Lower leg skin (tissue), 4 donors: ENCODE results near the gene ZNF507. TPM values are rescaled to one million over a fixed set of nuclear protein-coding genes. Genes with fewer than 3 reads are reported as not detected.

Experiments used
- DNase-seq, 2 donors: peaks; one replicate each; pipeline ENCODE4 v3.0.0-alpha.2; 2019; ENCODE audit warnings: low spot score in 2 of 2
- H3K4me3 ChIP-seq: fragments of 200-600 bp; sonication (generic); 2 replicates; pipeline ENCODE4 v1.5.1; 2017; ENCODE audit warnings: mild to moderate bottlenecking, low read depth; ENCODE audit not compliant: poor library complexity, severe bottlenecking
- CTCF ChIP-seq, 3 donors: fragments of 450-650 bp; IDR thresholded peaks; one replicate each; pipeline ENCODE4 v1.5.1; 2016; ENCODE audit warnings: antibody characterized with exemption in 3 of 3, mild to moderate bottlenecking in 3 of 3, moderate library complexity in 2 of 3
- POLR2A ChIP-seq, 2 donors: fragments of 450-650 bp; IDR thresholded peaks; one replicate each; pipeline ENCODE4 v1.6.1; 2016 to 2017; ENCODE audit warnings: antibody characterized with exemption in 2 of 2, mild to moderate bottlenecking in 1 of 2, moderate library complexity in 1 of 2
- WGBS, 2 donors: methylation state at CpG; one replicate each; pipeline ENCODE4 v1.1.5; 2018; 5-methylcytosine and 5-hydroxymethylcytosine counted together
- intact Hi-C: fragments of 100-400 bp; cut with DNase I; formaldehyde crosslinking; loops from one replicate; pipeline ENCODE4 v1.15.0; 2023; ENCODE audit warnings: low total_unique reads
- total RNA-seq, 4 donors: library from RNA; depleted of rRNA; stranded (reverse); fragments of >200 nt; gene quantifications; one replicate each; pipeline ENCODE4 v1.1.0, GENCODE V29; 2016

ZNF507 gene
- 10 to 100 TPM in 3 of 4 donors, 1 to 10 TPM in 1; 9.5 to 15.1 (median 13.1) TPM for total RNA-seq

GRCh38 chr19:32345261-32346207 lies at the start of gene ZNF507:
TSS of gene ZNF507 (plus strand) at chr19:32345610. CDS start at chr19:32352831, 7,221 bp downstream.
- peak within 1 kb of the TSS; percentile 77 for H3K4me3 ChIP-seq
- no peak for TF ChIP-seq CTCF (IDR thresholded peaks at IDR 0.05)
- no peak for TF ChIP-seq POLR2A (IDR thresholded peaks at IDR 0.05)
- intact Hi-C loops = no loop called here
- DNase-seq = peak; percentile 64 to 95
- 4 to 6% methylated on average over 46 to 57 of the region's 72 CpGs for WGBS, 2 donors

GRCh38 chr19:32296694-32297093 lies 48.7 kb upstream of the ZNF507 start:
- no peak for TF ChIP-seq POLR2A (IDR thresholded peaks at IDR 0.05)
- no peak for TF ChIP-seq CTCF (IDR thresholded peaks at IDR 0.05)
- H3K4me3 ChIP-seq = no peak overlapping the region
- no peak for DNase-seq
- 94 to 100% methylated on average over 1 of the region's 1 CpG for WGBS, 2 donors
- intact Hi-C loops = no loop called here

DNA sequence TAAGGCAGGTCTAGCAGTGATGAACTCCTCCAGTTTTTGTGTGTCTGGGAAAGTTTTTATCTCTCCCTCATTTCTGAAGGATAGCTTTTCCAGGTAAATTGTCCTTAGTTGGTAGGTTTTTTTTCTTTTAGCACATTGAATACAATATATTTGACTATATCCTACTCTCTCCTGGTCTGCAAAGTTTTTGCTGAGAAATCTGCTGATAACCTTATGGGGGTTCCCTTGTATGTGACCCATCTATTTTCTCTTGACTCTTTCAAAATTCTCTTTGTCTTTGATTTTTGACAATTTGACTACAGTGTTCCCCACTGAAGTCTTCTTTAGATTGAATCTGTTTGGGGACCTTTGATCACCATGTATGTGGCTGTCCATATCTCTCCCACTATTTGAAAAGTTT lies 42.6 kb upstream of the ZNF507 start:
- intact Hi-C loops = no loop called here
- no peak for DNase-seq
- TF ChIP-seq POLR2A (IDR thresholded peaks at IDR 0.05) (no peak), CTCF (IDR thresholded peaks at IDR 0.05) (no peak)
- no peak overlapping the region for H3K4me3 ChIP-seq

DNA sequence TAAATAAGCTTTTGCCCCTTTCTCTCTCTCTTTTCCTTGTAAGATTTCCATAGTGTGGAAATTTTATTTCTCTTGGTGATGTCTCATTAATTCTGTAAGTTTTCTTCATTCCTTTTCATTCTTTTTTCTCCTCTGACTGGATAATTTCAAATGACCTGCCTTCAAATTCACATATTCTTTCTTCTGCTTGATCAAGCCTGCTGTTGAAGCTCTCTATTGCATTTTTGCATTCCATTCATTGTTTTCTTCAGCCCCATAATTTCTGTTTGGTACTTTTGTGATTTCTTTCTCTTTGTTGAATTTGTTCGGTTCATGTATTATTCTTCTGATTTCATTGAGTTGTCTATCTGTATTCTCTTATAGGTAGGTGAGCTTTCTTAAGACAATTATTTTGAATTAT lies 42.2 kb upstream of the ZNF507 start:
- no peak for TF ChIP-seq CTCF (IDR thresholded peaks at IDR 0.05)
- TF ChIP-seq POLR2A (IDR thresholded peaks at IDR 0.05) = no peak
- WGBS, 2 donors = 84 to 100% methylated on average over 1 of the region's 1 CpG
- DNase-seq = no peak
- intact Hi-C loops = no loop called here
- H3K4me3 ChIP-seq = no peak overlapping the region

- 90 to 92% methylated on average over 5 of the region's 5 CpGs for WGBS, 2 donors
- TF ChIP-seq CTCF (IDR thresholded peaks at IDR 0.05) = no peak
- no peak for TF ChIP-seq POLR2A (IDR thresholded peaks at IDR 0.05)
- intact Hi-C loops = no loop called here
- H3K4me3 ChIP-seq = no peak overlapping the region
- DNase-seq = no peak
Observed at GRCh38 chr19:32307591-32307990, 37.8 kb upstream of the ZNF507 start.
